A549 (cell line): ENCODE measurements around the gene PES1.

Experiments used
- CTCF ChIP-seq: fragments of >200 bp; sonication (Bioruptor Twin); formaldehyde crosslinking; IDR thresholded peaks from 3 replicates; pipeline ENCODE4 v1.5.1; 2016
- EP300 ChIP-seq, 2 experiments: fragments of >200 bp; sonication (Bioruptor Twin); formaldehyde crosslinking; IDR thresholded peaks; 2 replicates in 1 of 2; 3 replicates in 1 of 2; pipeline ENCODE4 v1.6.1; 2016 to 2017
- ESRRA ChIP-seq: fragments of 150-350 bp; IDR thresholded peaks from 2 replicates; pipeline ENCODE4 v1.6.1; 2014; ENCODE audit warnings: mild to moderate bottlenecking, low read length, borderline replicate concordance
- FOXS1 ChIP-seq: fragments of 250-450 bp; sonication (Bioruptor Pico); IDR thresholded peaks from 2 replicates; pipeline ENCODE4 v1.5.0; 2020; ENCODE audit warnings: mild to moderate bottlenecking, moderate library complexity
- HOXB5 ChIP-seq: fragments of 250-450 bp; sonication (Bioruptor Pico); IDR thresholded peaks from 2 replicates; pipeline ENCODE4 v1.5.0; 2020; ENCODE audit warnings: mild to moderate bottlenecking, moderate library complexity
- JUNB ChIP-seq: fragments of >200 bp; sonication (Bioruptor Twin); formaldehyde crosslinking; IDR thresholded peaks from 2 replicates; pipeline ENCODE4 v1.6.1; 2016
- KDM1A ChIP-seq: fragments of 200-600 bp; sonication (generic); IDR thresholded peaks from 2 replicates; pipeline ENCODE4 v1.6.1; 2016; ENCODE audit warnings: low read depth, mild to moderate bottlenecking
- MAX ChIP-seq: IDR thresholded peaks from 2 replicates; pipeline ENCODE4 v1.6.1; 2012
- NR3C1 ChIP-seq: fragments of >200 bp; sonication (Bioruptor Twin); formaldehyde crosslinking; IDR thresholded peaks from 3 replicates; pipeline ENCODE4 v1.6.1; 2017
- POLR2A ChIP-seq: IDR thresholded peaks from 2 replicates; pipeline ENCODE4 v1.6.1; 2012; ENCODE audit warnings: mild to moderate bottlenecking, low read length
- RAD21 ChIP-seq, 2 experiments: fragments of >200 bp in 1 of 2; sonication (Bioruptor Twin) in 1 of 2; formaldehyde crosslinking in 1 of 2; IDR thresholded peaks in 1 of 2; conservative IDR thresholded peaks in 1 of 2; 2 replicates in 1 of 2; 3 replicates in 1 of 2; pipeline ENCODE4 v1.6.1; 2012 to 2018; ENCODE audit warnings: inconsistent platforms in 1 of 2
- REST ChIP-seq: fragments of 200-600 bp; sonication (generic); IDR thresholded peaks from 2 replicates; pipeline ENCODE4 v1.6.1; 2016; ENCODE audit warnings: antibody characterized with exemption, mild to moderate bottlenecking, moderate library complexity
- ZFP36 ChIP-seq: fragments of 450-650 bp; IDR thresholded peaks from 2 replicates; pipeline ENCODE4 v1.6.1; 2014; ENCODE audit warnings: borderline replicate concordance; ENCODE audit not compliant: partially characterized antibody

GRCh38 chr22:30603801-30604200, 12.1 kb upstream of the PES1 start:
- TF ChIP-seq REST (no peak), POLR2A (no peak), CTCF (no peak), NR3C1 (no peak), EP300 (IDR thresholded peaks at IDR 0.05) (no peak), MAX (no peak), ESRRA (no peak), JUNB (no peak), HOXB5 (CRISPR knock-in tag) (no peak), ZFP36 (no peak), RAD21 (conservative IDR thresholded peaks at IDR 0.05 in 1 of 2, IDR thresholded peaks at IDR 0.05 in 1 of 2) (no peak), KDM1A (no peak), FOXS1 (no peak)
